ENCODE results near the gene NSG1. TPM values are rescaled to one million over a fixed set of nuclear protein-coding genes. Genes with fewer than 3 reads are reported as not detected.

The NSG1 gene
- total RNA-seq, 1 experiment from 2014 or later, result not detected

DNA sequence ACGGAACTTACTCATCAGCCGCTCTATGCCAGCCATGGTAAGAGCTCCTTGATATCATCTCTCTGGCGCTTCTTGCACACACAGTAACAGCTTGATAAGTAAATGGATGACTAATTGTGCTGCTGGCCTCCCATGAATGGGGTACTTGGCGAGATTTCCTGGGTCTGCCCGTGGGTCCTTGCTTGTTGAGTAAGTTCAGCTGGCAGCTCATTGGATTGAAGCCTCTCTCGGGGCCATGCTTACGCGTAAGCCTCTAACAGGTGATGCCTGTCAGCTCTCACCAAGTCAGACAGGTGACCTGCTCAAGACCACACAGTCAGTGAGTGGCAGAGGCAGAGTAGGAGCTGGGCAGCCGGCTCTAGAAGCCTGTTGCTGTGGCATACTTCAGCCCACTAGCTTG lies 7.7 kb downstream of the NSG1 start:
- ChIA-PET CTCF (no interaction called here), POLR2A (ENCODE audit: unreplicated experiment) (interaction anchor here (0.6 kb wide), 2 partner anchors 12 to 1875 kb away, joined by 4 to 6 read pairs; partner anchors contain the start of gene WFS1)
- Histone ChIP-seq H4K20me1 (ENCODE audit: insufficient read depth) (no peaks in the 10 kb centered on the region), H3F3A (ENCODE audit: insufficient read depth, low read depth) (no peaks in the 10 kb centered on the region), H3K9me2 (ENCODE audit: insufficient read depth) (no peaks in the 10 kb centered on the region), H3K36me3 (ENCODE audit: low read depth) (no peaks in the 10 kb centered on the region), H3K27me3 (ENCODE audit: insufficient read depth, low read depth) (peaks cover 55% of the 10 kb centered on the region), H3K4me3 (no peak overlapping the region), H3K9me3 (ENCODE audit: insufficient read depth, low read depth) (no peaks in the 10 kb centered on the region), H3K27ac (no peak overlapping the region), H3K4me1 (replicated peaks; ENCODE audit: insufficient read depth) (no peaks in the 10 kb centered on the region), H2AFZ (no peak overlapping the region), H3K4me2 (no peak overlapping the region), H3K79me2 (ENCODE audit: low read depth) (no peaks in the 10 kb centered on the region)
- BruUV-seq (replicated peaks), result no TSS peak
- no peak for TF ChIP-seq EZH2 (IDR thresholded peaks at IDR 0.05; ENCODE audit: low read depth)
- TF ChIP-seq, protein P1, sequence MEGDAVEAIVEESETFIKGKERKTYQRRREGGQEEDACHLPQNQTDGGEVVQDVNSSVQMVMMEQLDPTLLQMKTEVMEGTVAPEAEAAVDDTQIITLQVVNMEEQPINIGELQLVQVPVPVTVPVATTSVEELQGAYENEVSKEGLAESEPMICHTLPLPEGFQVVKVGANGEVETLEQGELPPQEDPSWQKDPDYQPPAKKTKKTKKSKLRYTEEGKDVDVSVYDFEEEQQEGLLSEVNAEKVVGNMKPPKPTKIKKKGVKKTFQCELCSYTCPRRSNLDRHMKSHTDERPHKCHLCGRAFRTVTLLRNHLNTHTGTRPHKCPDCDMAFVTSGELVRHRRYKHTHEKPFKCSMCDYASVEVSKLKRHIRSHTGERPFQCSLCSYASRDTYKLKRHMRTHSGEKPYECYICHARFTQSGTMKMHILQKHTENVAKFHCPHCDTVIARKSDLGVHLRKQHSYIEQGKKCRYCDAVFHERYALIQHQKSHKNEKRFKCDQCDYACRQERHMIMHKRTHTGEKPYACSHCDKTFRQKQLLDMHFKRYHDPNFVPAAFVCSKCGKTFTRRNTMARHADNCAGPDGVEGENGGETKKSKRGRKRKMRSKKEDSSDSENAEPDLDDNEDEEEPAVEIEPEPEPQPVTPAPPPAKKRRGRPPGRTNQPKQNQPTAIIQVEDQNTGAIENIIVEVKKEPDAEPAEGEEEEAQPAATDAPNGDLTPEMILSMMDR (conservative IDR thresholded peaks at IDR 0.05), result no peak
- intact Hi-C loops (cut with micrococcal nuclease; ENCODE audit: unreplicated experiment), result no loop called here
- peak in 1 of 2 experiments; percentile 20 for DNase-seq

DNA sequence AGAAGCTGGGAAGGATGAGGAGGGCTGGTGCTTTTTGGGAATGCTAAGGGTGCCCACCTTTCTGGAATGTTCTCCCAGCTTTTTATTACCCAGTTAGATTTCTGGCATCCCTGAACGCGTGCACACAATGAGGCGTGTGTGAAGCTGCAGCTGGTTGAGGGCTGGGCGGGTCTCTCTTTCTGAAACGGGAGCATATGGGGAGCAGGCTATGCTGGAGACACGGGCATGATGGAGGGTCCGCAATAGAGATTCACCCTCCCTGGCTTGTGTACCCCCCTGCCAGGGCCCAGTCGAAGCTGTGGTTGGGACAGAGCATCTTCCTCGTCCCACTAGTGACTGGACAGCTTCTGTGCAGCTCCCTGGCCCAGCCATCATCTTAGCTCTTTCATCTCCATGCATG lies 8.5 kb downstream of the NSG1 start:
- Histone ChIP-seq H3K9me3 (ENCODE audit: insufficient read depth, low read depth) (no peaks in the 10 kb centered on the region), H3K27ac (no peak overlapping the region), H2AFZ (no peak overlapping the region), H3K4me2 (no peak overlapping the region), H4K20me1 (ENCODE audit: insufficient read depth) (no peaks in the 10 kb centered on the region), H3K4me1 (replicated peaks; ENCODE audit: insufficient read depth) (no peaks in the 10 kb centered on the region), H3K9me2 (ENCODE audit: insufficient read depth) (no peaks in the 10 kb centered on the region), H3F3A (ENCODE audit: insufficient read depth, low read depth) (no peaks in the 10 kb centered on the region), H3K79me2 (ENCODE audit: low read depth) (no peaks in the 10 kb centered on the region), H3K4me3 (no peak overlapping the region), H3K27me3 (ENCODE audit: insufficient read depth, low read depth) (peaks cover 57% of the 10 kb centered on the region), H3K36me3 (ENCODE audit: low read depth) (no peaks in the 10 kb centered on the region)
- no TSS peak for BruUV-seq (replicated peaks)
- no peak for DNase-seq
- ChIA-PET POLR2A (ENCODE audit: unreplicated experiment) (interaction anchor here (0.6 kb wide), 1 partner anchor 1874 kb away, joined by 6 read pairs; the partner anchor contains the start of gene WFS1), CTCF (no interaction called here)
- TF ChIP-seq EZH2 (IDR thresholded peaks at IDR 0.05; ENCODE audit: low read depth), result no peak
- TF ChIP-seq, protein P1 (conservative IDR thresholded peaks at IDR 0.05), result no peak
- intact Hi-C loops (cut with micrococcal nuclease; ENCODE audit: unreplicated experiment), result no loop called here

GRCh38 chr4:4395849-4396627 lies 9.1 kb downstream of the NSG1 start:
- H3K36me3 ChIP-seq (ENCODE audit: low read depth), result no peaks in the 10 kb centered on the region
- CTCF ChIA-PET, result no interaction called here
- no peaks in the 10 kb centered on the region for H3K9me3 ChIP-seq (ENCODE audit: insufficient read depth, low read depth)
- no peaks in the 10 kb centered on the region for H3K79me2 ChIP-seq (ENCODE audit: low read depth)
- POLR2A ChIA-PET (ENCODE audit: unreplicated experiment), result no interaction called here
- DNase-seq, result no peak
- intact Hi-C loops (cut with micrococcal nuclease; ENCODE audit: unreplicated experiment), result no loop called here
- no peaks in the 10 kb centered on the region for H3F3A ChIP-seq (ENCODE audit: insufficient read depth, low read depth)
- no peaks in the 10 kb centered on the region for H4K20me1 ChIP-seq (ENCODE audit: insufficient read depth)
- no peak overlapping the region for H3K27ac ChIP-seq
- H3K9me2 ChIP-seq (ENCODE audit: insufficient read depth), result no peaks in the 10 kb centered on the region
- H2AFZ ChIP-seq, result no peak overlapping the region
- TF ChIP-seq EZH2 (IDR thresholded peaks at IDR 0.05; ENCODE audit: low read depth), result no peak
- TF ChIP-seq, protein P1 (conservative IDR thresholded peaks at IDR 0.05), result no peak
- H3K4me1 ChIP-seq (replicated peaks; ENCODE audit: insufficient read depth), result no peaks in the 10 kb centered on the region
- H3K27me3 ChIP-seq (ENCODE audit: insufficient read depth, low read depth), result peaks cover 61% of the 10 kb centered on the region
- no TSS peak for BruUV-seq (replicated peaks)
- no peak overlapping the region for H3K4me3 ChIP-seq
- no peak overlapping the region for H3K4me2 ChIP-seq
